H9 (cell line): ENCODE measurements around the gene CERCAM. TPM values are rescaled to one million over a fixed set of nuclear protein-coding genes. Genes with fewer than 3 reads are reported as not detected.

ENCODE experiments used
- DNase-seq: peaks from one replicate; pipeline ENCODE4 v3.0.0-alpha.2; 2017
- H2AFZ ChIP-seq: one replicate; pipeline ENCODE4 v1.6.1; 2013; ENCODE audit warnings: mild to moderate bottlenecking, low read length, control low read depth, moderate library complexity
- H2AK5ac ChIP-seq: 2 replicates; pipeline ENCODE4 v1.6.1; 2013; ENCODE audit warnings: low read length, control low read depth, mixed read lengths; ENCODE audit not compliant: insufficient read length
- H2BK120ac ChIP-seq: one replicate; pipeline ENCODE4 v1.6.1; 2013; ENCODE audit warnings: low read depth, mild to moderate bottlenecking, low read length, control low read depth, inconsistent platforms; ENCODE audit not compliant: poor library complexity, severe bottlenecking
- H2BK12ac ChIP-seq: 2 replicates; pipeline ENCODE4 v1.6.1; 2013; ENCODE audit warnings: low read length, control low read depth, mixed read lengths, low read depth; ENCODE audit not compliant: insufficient read length
- H2BK15ac ChIP-seq: 2 replicates; pipeline ENCODE4 v1.6.1; 2013; ENCODE audit warnings: low read depth, low read length, control low read depth
- H2BK20ac ChIP-seq: one replicate; pipeline ENCODE4 v1.6.1; 2013; ENCODE audit warnings: low read depth, mild to moderate bottlenecking, low read length, control low read depth, inconsistent platforms; ENCODE audit not compliant: poor library complexity, severe bottlenecking
- H2BK5ac ChIP-seq: 2 replicates; pipeline ENCODE4 v1.6.1; 2013; ENCODE audit warnings: low read length, control low read depth, mixed read lengths; ENCODE audit not compliant: insufficient read length
- H3K14ac ChIP-seq: 2 replicates; pipeline ENCODE4 v1.6.1; 2013; ENCODE audit warnings: low read length, control low read depth; ENCODE audit not compliant: insufficient read depth
- H3K18ac ChIP-seq: 2 replicates; pipeline ENCODE4 v1.6.1; 2013; ENCODE audit warnings: low read depth, mild to moderate bottlenecking, mixed read lengths, low read length, control low read depth; ENCODE audit not compliant: insufficient read length
- H3K23ac ChIP-seq: 2 replicates; pipeline ENCODE4 v1.6.1; 2013; ENCODE audit warnings: low read length, control low read depth, mixed read lengths, low read depth; ENCODE audit not compliant: insufficient read length
- H3K23me2 ChIP-seq: 2 replicates; pipeline ENCODE4 v1.6.1; 2013; ENCODE audit warnings: low read depth, mild to moderate bottlenecking, mixed read lengths, low read length, control low read depth; ENCODE audit not compliant: insufficient read length, poor library complexity, severe bottlenecking
- H3K27ac ChIP-seq: 2 replicates; pipeline ENCODE4 v1.5.1; 2013; ENCODE audit warnings: low read length, control low read depth, mixed read lengths, low read depth; ENCODE audit not compliant: insufficient read length
- H3K27me3 ChIP-seq: 2 replicates; pipeline ENCODE4 v1.6.1; 2013; ENCODE audit warnings: low read length, control low read depth, inconsistent platforms; ENCODE audit not compliant: insufficient read depth
- H3K4ac ChIP-seq: 2 replicates; pipeline ENCODE4 v1.6.1; 2013; ENCODE audit warnings: low read depth, mild to moderate bottlenecking, control low read depth, inconsistent platforms, low read length, moderate library complexity
- H3K4me1 ChIP-seq: 2 replicates; pipeline ENCODE4 v1.6.1; 2013; ENCODE audit warnings: low read length, control low read depth, inconsistent platforms; ENCODE audit not compliant: insufficient read depth
- H3K4me2 ChIP-seq: 2 replicates; pipeline ENCODE4 v1.6.1; 2013; ENCODE audit warnings: low read length, control low read depth, mixed read lengths; ENCODE audit not compliant: insufficient read length, insufficient read depth
- H3K56ac ChIP-seq: 2 replicates; pipeline ENCODE4 v1.6.1; 2013; ENCODE audit warnings: low read depth, mild to moderate bottlenecking, mixed read lengths, low read length, control low read depth; ENCODE audit not compliant: insufficient read length
- H3K79me1 ChIP-seq: 2 replicates; pipeline ENCODE4 v1.6.1; 2013; ENCODE audit warnings: low read depth, mild to moderate bottlenecking, moderate library complexity, low read length, control low read depth, inconsistent platforms; ENCODE audit not compliant: insufficient read depth, poor library complexity, severe bottlenecking
- H3K79me2 ChIP-seq: 2 replicates; pipeline ENCODE4 v1.6.1; 2013; ENCODE audit warnings: low read length, control low read depth, inconsistent platforms; ENCODE audit not compliant: insufficient read depth
- H3K9ac ChIP-seq: 2 replicates; pipeline ENCODE4 v1.6.1; 2013; ENCODE audit warnings: low read length, control low read depth, mixed read lengths; ENCODE audit not compliant: insufficient read length; ENCODE audit errors: extremely low read depth
- H3K9me3 ChIP-seq: one replicate; pipeline ENCODE4 v1.6.1; 2013; ENCODE audit warnings: low read depth, low read length, inconsistent platforms; ENCODE audit not compliant: control insufficient read depth
- H3T11ph ChIP-seq: one replicate; pipeline ENCODE4 v1.6.1; 2013; ENCODE audit warnings: mild to moderate bottlenecking, low read length, control low read depth, inconsistent platforms
- H4K20me1 ChIP-seq: one replicate; pipeline ENCODE4 v1.6.1; 2013; ENCODE audit not compliant: control insufficient read depth, insufficient read length, insufficient read depth
- H4K5ac ChIP-seq: 2 replicates; pipeline ENCODE4 v1.6.1; 2013; ENCODE audit warnings: low read depth, mild to moderate bottlenecking, mixed read lengths, low read length, control low read depth; ENCODE audit not compliant: insufficient read length
- H4K8ac ChIP-seq: replicated peaks from 2 replicates; pipeline ENCODE4 v1.6.1; 2013; ENCODE audit warnings: low read length, control low read depth, mixed read lengths, low read depth; ENCODE audit not compliant: insufficient read length
- H4K91ac ChIP-seq: 2 replicates; pipeline ENCODE4 v1.6.1; 2013; ENCODE audit warnings: low read depth, mild to moderate bottlenecking, moderate library complexity, mixed read lengths, low read length, control low read depth; ENCODE audit not compliant: insufficient read length
- H3K27ac Mint-ChIP-seq, 3 experiments: 2 replicates in 2 of 3; 3 replicates in 1 of 3; pipeline ENCODE4 v1.8.0; 2020 to 2021; ENCODE audit warnings: mixed read lengths in 3 of 3, mild to moderate bottlenecking in 1 of 3, moderate library complexity in 1 of 3
- H3K27me3 Mint-ChIP-seq: 2 replicates; pipeline ENCODE4 v1.8.0; 2021; ENCODE audit warnings: low read depth, mild to moderate bottlenecking, moderate library complexity, mixed read lengths
- H3K36me3 Mint-ChIP-seq, 3 experiments: 2 replicates in 2 of 3; 3 replicates in 1 of 3; pipeline ENCODE4 v1.8.0; 2020 to 2021; ENCODE audit warnings: low read depth in 3 of 3, mixed read lengths in 3 of 3; ENCODE audit not compliant: insufficient read depth in 1 of 3
- H3K4me1 Mint-ChIP-seq, 2 experiments: 2 replicates each; pipeline ENCODE4 v1.8.0; 2020; ENCODE audit warnings: mixed read lengths in 2 of 2
- H3K4me3 Mint-ChIP-seq, 2 experiments: 2 replicates in 1 of 2; 3 replicates in 1 of 2; pipeline ENCODE4 v1.8.0; 2020 to 2021; ENCODE audit warnings: mild to moderate bottlenecking in 2 of 2, mixed read lengths in 2 of 2, moderate library complexity in 1 of 2
- H3K9me3 Mint-ChIP-seq, 2 experiments: 2 replicates in 1 of 2; 3 replicates in 1 of 2; pipeline ENCODE4 v1.8.0; 2020; ENCODE audit warnings: mild to moderate bottlenecking in 2 of 2, mixed read lengths in 2 of 2, moderate library complexity in 1 of 2
- CTCF ChIP-seq: fragments of 200-600 bp; sonication (generic); conservative IDR thresholded peaks from 3 replicates; pipeline ENCODE4 v1.8.0; 2021; ENCODE audit warnings: antibody characterized with exemption, mild to moderate bottlenecking
- WGBS: extraction: QIAGEN DNeasy Blood & Tissue Kit; methylation state at CpG from one replicate; pipeline ENCODE4 v1.1.7; 2013; ENCODE audit warnings: missing lambda C conversion rate, low lambda C conversion rate, mixed read lengths; ENCODE audit not compliant: insufficient read length; ENCODE audit errors: extremely low coverage; 5-methylcytosine and 5-hydroxymethylcytosine counted together
- total RNA-seq: library from RNA; stranded (reverse); gene quantifications from 2 replicates; pipeline ENCODE4 v1.2.1, GENCODE V29; 2021

The CERCAM gene
- total RNA-seq, 1 experiment from 2014 or later, result 5.4 TPM

GRCh38 chr9:128406848-128407391, 13.7 kb upstream of the CERCAM start:
- Mint-ChIP-seq H3K36me3 (no peaks in the 10 kb centered on the region; a peak in 1 of 7 replicates), H3K4me1 (peaks cover 35 to 38% of the 10 kb centered on the region in 2 experiments), H3K4me3 (no peak overlapping the region), H3K9me3 (peaks cover 3 to 6% of the 10 kb centered on the region in 2 experiments; a peak in 2 of 5 replicates), H3K27me3 (peaks cover 99% of the 10 kb centered on the region), H3K27ac (no peak overlapping the region)
- no peak overlapping the region for H2BK20ac ChIP-seq
- H4K5ac ChIP-seq, result no peak overlapping the region
- no peak for DNase-seq
- H3K23me2 ChIP-seq, result no peaks in the 10 kb centered on the region
- H2AK5ac ChIP-seq, result no peak overlapping the region
- H3K4ac ChIP-seq, result no peak overlapping the region
- no peak overlapping the region for H2BK5ac ChIP-seq
- no peak overlapping the region for H3K18ac ChIP-seq
- no peak overlapping the region for H4K91ac ChIP-seq
- H3K14ac ChIP-seq, result no peak overlapping the region; the same call in 1 of the 2 replicates
- no peak overlapping the region for H2AFZ ChIP-seq
- no peaks in the 10 kb centered on the region for H3K9me3 ChIP-seq
- H3K27ac ChIP-seq, result no peak overlapping the region
- no peaks in the 10 kb centered on the region for H4K20me1 ChIP-seq
- no peak overlapping the region for H2BK12ac ChIP-seq
- no peak overlapping the region for H4K8ac ChIP-seq
- H3T11ph ChIP-seq, result no peak overlapping the region
- H2BK120ac ChIP-seq, result no peak overlapping the region
- no peak overlapping the region for H3K56ac ChIP-seq
- no peak overlapping the region for H3K4me2 ChIP-seq
- H3K79me1 ChIP-seq, result no peaks in the 10 kb centered on the region
- H3K23ac ChIP-seq, result no peak overlapping the region
- H3K27me3 ChIP-seq, result peaks cover 74% of the 10 kb centered on the region; the same call in 1 of the 2 replicates
- no peak for TF ChIP-seq CTCF
- H3K4me1 ChIP-seq, result no peaks in the 10 kb centered on the region
- no peaks in the 10 kb centered on the region for H3K79me2 ChIP-seq
- no CpG with 5 or more reads among the region's 9 CpGs for WGBS
- H3K9ac ChIP-seq, result no peak overlapping the region
- H2BK15ac ChIP-seq, result no peak overlapping the region
